ENCODE data around the gene ATG5.

ATG5 gene

GRCh38 chr6:106145741-106146227 is 179.8 kb downstream of the ATG5 start:
- Histone ChIP-seq H2AFZ (ENCODE audit: low read depth, low read length, severe bottlenecking) (no peak overlapping the region), H3K4me2 (ENCODE audit: low read depth, low read length, poor library complexity, severe bottlenecking) (no peak overlapping the region), H4K20me1 (ENCODE audit: low read depth, low read length) (no peaks in the 10 kb centered on the region), H3K9ac (ENCODE audit: low read length) (no peak overlapping the region), H3K9me3 (ENCODE audit: insufficient read depth, low read length) (no peaks in the 10 kb centered on the region), H3K79me2 (ENCODE audit: insufficient read depth, low read length) (no peaks in the 10 kb centered on the region), H3K27ac (ENCODE audit: low read depth, low read length) (no peak overlapping the region), H3K9me2 (replicated peaks; ENCODE audit: insufficient read depth, low read length) (no peaks in the 10 kb centered on the region), H3F3A (ENCODE audit: insufficient read depth) (no peaks in the 10 kb centered on the region), H3K4me3 (ENCODE audit: insufficient read depth, low read length, poor library complexity, severe bottlenecking) (no peak overlapping the region), H3K27me3 (ENCODE audit: low read length) (no peaks in the 10 kb centered on the region), H3K36me3 (ENCODE audit: low read length) (no peaks in the 10 kb centered on the region)
- TF ChIP-seq EZH2phosphoT487 (conservative IDR thresholded peaks at IDR 0.05; ENCODE audit: low read length): no peak
- TF ChIP-seq, protein P1, sequence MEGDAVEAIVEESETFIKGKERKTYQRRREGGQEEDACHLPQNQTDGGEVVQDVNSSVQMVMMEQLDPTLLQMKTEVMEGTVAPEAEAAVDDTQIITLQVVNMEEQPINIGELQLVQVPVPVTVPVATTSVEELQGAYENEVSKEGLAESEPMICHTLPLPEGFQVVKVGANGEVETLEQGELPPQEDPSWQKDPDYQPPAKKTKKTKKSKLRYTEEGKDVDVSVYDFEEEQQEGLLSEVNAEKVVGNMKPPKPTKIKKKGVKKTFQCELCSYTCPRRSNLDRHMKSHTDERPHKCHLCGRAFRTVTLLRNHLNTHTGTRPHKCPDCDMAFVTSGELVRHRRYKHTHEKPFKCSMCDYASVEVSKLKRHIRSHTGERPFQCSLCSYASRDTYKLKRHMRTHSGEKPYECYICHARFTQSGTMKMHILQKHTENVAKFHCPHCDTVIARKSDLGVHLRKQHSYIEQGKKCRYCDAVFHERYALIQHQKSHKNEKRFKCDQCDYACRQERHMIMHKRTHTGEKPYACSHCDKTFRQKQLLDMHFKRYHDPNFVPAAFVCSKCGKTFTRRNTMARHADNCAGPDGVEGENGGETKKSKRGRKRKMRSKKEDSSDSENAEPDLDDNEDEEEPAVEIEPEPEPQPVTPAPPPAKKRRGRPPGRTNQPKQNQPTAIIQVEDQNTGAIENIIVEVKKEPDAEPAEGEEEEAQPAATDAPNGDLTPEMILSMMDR (IDR thresholded peaks at IDR 0.05; ENCODE audit: insufficient read depth, low read length, poor library complexity, severe bottlenecking): no peak

- no peaks in the 10 kb centered on the region for H3F3A ChIP-seq (ENCODE audit: insufficient read depth)
- H4K20me1 ChIP-seq (ENCODE audit: low read depth, low read length): no peaks in the 10 kb centered on the region
- no peaks in the 10 kb centered on the region for H3K79me2 ChIP-seq (ENCODE audit: insufficient read depth, low read length)
- no peak overlapping the region for H3K9ac ChIP-seq (ENCODE audit: low read length)
- no peaks in the 10 kb centered on the region for H3K36me3 ChIP-seq (ENCODE audit: low read length)
- no peaks in the 10 kb centered on the region for H3K9me3 ChIP-seq (ENCODE audit: insufficient read depth, low read length)
- no peak overlapping the region for H3K4me2 ChIP-seq (ENCODE audit: low read depth, low read length, poor library complexity, severe bottlenecking)
- no peak overlapping the region for H3K4me3 ChIP-seq (ENCODE audit: insufficient read depth, low read length, poor library complexity, severe bottlenecking)
- no peak overlapping the region for H3K27ac ChIP-seq (ENCODE audit: low read depth, low read length)
- TF ChIP-seq EZH2phosphoT487 (conservative IDR thresholded peaks at IDR 0.05; ENCODE audit: low read length): no peak
- TF ChIP-seq, protein P1 (IDR thresholded peaks at IDR 0.05; ENCODE audit: insufficient read depth, low read length, poor library complexity, severe bottlenecking): no peak
- H3K27me3 ChIP-seq (ENCODE audit: low read length): no peaks in the 10 kb centered on the region
- no peaks in the 10 kb centered on the region for H3K9me2 ChIP-seq (replicated peaks; ENCODE audit: insufficient read depth, low read length)
- H2AFZ ChIP-seq (ENCODE audit: low read depth, low read length, severe bottlenecking): no peak overlapping the region
Observed at GRCh38 chr6:106145144-106145543, 180.4 kb downstream of the ATG5 start.

- TF ChIP-seq, protein P1 (IDR thresholded peaks at IDR 0.05; ENCODE audit: insufficient read depth, low read length, poor library complexity, severe bottlenecking): no peak
- TF ChIP-seq EZH2phosphoT487 (conservative IDR thresholded peaks at IDR 0.05; ENCODE audit: low read length): no peak
- Histone ChIP-seq H3K27ac (ENCODE audit: low read depth, low read length) (no peak overlapping the region), H3K9ac (ENCODE audit: low read length) (no peak overlapping the region), H3K27me3 (ENCODE audit: low read length) (no peaks in the 10 kb centered on the region), H3K9me2 (replicated peaks; ENCODE audit: insufficient read depth, low read length) (no peaks in the 10 kb centered on the region), H3F3A (ENCODE audit: insufficient read depth) (no peaks in the 10 kb centered on the region), H2AFZ (ENCODE audit: low read depth, low read length, severe bottlenecking) (no peak overlapping the region), H4K20me1 (ENCODE audit: low read depth, low read length) (no peaks in the 10 kb centered on the region), H3K4me3 (ENCODE audit: insufficient read depth, low read length, poor library complexity, severe bottlenecking) (no peak overlapping the region), H3K4me2 (ENCODE audit: low read depth, low read length, poor library complexity, severe bottlenecking) (no peak overlapping the region), H3K36me3 (ENCODE audit: low read length) (no peaks in the 10 kb centered on the region), H3K9me3 (ENCODE audit: insufficient read depth, low read length) (no peaks in the 10 kb centered on the region), H3K79me2 (ENCODE audit: insufficient read depth, low read length) (no peaks in the 10 kb centered on the region)
Observed at GRCh38 chr6:106143665-106144064, 181.9 kb downstream of the ATG5 start.

Measured in SU-DHL-6 (cell line).